Fibroblast of skin of right biceps (primary cell): ENCODE data around the gene ISG20L2.

Source experiments
- DNase-seq: peaks from one replicate; pipeline ENCODE4 v3.0.0-alpha.2; 2013

The ISG20L2 gene

GRCh38 chr1:156752843-156753482, 24.4 kb upstream of the ISG20L2 start:
- no peak for DNase-seq

- peak; percentile 98 for DNase-seq
Measured at GRCh38 chr1:156751757-156752481, 23.4 kb upstream of the ISG20L2 start.

GRCh38 chr1:156751451-156751756, 22.8 kb upstream of the ISG20L2 start, which contains the start of gene HDGF:
HDGF (minus strand) TSS chr1:156751675; CDS start chr1:156751429, 246 bp downstream.
- DNase-seq: no peak

GRCh38 chr1:156750711-156751450, 22.3 kb upstream of the ISG20L2 start:
- DNase-seq: peak; percentile 36

DNA sequence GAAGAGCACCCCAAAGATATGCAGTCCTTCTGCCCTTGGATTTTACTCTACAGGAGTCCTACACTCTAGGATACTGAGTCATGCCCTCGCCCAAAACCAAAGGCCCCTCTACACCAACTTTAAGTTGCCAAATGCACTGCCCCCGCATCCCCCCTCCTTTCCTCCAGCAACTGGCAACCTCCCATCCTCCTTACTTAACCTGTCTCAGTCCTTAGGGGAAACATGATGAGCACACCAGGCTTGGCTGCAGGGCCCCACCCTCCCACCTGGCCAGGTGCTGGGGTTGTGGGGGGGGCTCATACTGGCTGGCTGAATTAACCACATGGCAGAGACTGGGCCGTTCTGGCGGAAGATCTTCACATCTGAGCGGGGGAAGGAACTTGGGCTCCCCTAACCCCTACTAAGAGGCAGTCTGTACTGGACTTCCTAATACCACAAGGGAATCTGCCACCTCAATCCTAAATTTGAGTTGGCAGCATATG, 21.7 kb upstream of the ISG20L2 start:
- peak; percentile 33 for DNase-seq

DNA sequence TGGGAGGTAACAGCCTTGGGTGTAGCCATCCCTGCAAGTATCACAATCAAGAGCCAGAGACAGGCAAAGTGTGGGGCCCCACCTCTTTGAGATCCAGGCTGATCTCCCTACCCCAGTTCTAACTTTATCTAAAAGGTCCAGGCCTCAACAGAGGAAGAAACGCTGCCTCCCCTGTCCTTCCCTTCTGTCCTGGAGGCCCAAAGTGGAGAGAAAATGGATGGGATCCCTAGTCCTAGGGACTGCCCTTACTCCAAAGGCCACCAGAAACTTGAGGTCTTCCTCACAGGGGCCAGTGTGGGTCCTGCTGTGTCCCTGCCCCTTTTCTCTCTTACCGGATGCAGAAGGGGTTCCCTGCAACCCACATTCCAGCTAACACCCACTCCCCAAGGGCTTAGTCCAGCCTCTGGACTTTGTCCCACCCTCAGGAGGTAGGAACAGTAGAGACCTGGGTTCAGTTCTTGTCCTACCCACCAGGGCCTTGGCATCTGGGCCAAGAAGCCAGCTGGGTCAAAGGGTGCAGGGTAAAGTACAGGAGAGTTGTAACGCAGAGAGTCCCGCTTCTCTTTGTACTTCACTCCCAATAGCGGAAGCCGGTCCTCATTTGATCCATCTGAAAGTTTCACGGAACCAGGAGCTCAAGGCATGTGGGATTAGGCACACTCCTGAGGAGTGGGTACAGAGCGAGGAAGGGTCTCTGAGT, 21.0 kb upstream of the ISG20L2 start:
- no peak for DNase-seq

- peak; percentile 64 for DNase-seq
Measured at GRCh38 chr1:156748670-156749418, 20.3 kb upstream of the ISG20L2 start.

DNA sequence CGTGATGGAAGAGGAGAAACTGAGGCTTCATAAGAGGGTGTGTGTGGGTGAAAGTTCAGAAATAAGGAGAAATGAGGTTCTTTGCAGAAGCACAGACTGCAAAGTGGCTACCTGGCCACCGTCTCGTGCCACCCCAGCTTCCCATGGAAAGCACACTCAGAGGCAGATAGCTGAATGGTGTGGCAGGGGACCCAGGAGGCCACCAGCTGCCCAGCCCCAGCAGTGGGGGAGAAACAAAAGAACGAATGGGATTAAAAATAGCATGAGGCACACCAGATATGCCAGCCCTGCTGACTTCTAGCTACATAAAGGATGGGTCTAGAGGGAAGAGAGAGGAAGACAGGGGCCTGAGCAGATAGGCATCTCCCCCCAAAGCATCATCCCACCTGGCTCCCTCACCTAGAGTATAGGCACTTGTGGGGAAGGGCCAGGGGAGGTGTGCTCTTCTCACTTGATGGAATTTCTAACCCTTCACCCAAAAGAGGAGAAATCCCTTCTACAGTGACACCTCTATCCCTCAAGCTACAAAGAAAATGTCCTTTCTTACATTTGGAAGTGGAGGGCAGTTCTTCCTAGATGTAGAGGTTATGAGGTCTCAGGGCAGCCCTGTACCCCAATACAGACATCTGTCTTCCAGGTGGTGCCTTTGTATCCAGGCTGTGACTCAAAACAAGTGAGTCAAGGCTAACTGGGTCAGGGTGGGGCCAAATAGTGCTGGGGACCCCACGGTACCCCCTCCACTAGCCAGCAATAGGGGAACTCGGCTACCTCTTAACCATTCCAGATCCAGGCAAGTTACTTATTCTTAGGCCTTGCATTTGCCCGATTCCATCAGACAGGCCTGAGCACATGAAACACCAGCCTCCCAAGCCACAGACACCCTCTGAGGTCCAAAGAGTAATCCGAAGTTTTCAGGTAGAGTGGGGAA, 19.4 kb upstream of the ISG20L2 start:
- peak; percentile 33 for DNase-seq

DNA sequence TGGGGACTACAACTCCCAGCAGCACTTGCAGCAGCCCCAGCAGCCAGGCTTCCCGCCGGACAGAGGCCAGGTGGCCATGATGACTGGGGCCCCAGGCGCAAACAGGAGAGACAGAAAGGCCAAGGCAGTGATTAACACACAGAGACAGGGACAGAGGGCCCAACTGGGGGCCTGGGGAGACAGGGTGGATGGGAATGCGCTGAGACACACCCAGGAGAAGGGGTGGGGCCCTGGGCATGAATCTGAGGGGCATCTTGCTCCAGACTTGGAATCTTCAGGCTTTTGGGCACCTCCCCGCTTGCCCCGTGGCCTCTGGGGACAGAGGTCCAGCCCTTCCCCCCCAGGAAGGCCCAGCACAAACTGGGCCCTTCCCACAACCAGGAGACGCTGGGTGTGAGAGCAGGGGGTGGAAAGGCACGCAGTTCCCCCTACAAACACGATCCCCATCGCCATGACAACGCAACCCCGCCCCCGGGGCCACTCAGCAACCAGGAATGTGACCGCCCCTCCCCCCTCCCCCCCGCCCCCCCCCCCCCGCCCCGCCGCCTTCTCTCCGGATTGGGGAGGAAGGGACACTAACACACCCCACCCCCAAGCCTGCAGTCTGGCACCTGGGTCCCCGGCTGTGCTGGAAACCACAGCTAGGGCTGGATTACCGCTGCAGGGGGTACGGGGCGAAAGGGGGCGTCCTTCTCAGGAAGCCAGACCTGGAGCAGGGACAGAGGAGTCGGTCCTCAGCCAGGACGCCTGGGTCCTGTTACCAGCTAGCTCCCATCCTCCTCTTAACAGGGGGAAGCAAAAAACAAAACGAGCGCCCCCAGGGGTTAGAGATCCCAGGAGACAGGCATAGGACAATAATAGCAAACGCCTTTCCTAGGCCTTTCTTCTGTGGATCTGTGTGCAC, 18.4 kb upstream of the ISG20L2 start:
- DNase-seq: peak; percentile 97

DNA sequence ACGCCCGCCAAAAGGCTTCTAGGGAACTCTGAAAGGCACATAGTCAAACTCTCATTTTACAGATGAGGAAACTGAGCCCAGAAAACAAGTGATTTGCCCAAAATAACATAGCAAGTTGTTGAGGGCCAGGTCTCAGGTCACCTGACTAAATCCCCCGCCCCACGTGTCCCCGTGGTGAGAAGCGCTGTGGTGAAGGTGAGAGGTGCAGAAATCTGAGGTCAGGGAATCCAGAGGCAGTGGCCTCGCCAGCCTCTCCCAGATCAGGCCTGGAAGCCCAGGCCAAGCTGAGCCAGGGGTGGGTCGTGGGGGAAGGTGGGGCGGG, 17.8 kb upstream of the ISG20L2 start:
- no peak for DNase-seq

DNA sequence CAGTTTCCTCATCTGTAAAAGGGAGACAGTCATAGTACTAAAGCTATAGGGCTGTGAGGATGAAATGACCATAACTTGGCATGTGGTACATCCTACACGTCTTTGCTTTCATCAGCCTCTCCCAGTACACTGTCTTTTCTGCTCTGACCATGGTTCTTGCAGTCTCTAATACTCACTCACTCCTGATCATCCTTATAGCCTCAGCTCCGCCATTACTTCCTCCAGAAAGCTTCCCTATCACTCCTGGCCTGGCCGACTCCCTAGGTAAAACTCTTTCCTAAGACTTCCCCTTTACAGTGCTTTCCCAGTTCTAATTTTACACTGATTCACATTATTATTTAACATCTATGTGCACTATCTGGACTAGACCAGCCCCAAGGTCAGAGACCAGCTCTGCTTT, 17.3 kb upstream of the ISG20L2 start:
- DNase-seq: no peak

- no peak for DNase-seq
Measured at GRCh38 chr1:156744786-156745419, 16.3 kb upstream of the ISG20L2 start.

DNA sequence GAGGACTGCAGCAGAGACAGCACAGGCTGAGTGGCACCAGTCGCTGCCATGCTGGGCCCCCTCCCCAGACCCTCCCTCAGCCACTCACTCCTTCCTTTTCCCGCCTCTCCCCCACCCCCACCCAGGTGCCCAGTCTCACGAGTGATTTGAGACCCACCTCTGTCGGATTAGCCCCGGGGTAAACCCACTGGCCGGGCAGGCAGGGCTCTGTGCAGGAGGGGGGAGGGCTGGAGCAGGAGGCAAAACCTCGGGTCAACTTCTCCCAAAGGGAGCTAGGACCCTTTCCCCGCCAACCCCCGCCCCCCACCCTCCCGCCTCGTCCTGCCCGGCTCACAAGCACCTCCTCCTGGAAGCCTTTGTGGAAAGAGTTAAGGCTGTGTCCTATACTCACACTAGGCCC, 15.8 kb upstream of the ISG20L2 start:
- DNase-seq: no peak

DNA sequence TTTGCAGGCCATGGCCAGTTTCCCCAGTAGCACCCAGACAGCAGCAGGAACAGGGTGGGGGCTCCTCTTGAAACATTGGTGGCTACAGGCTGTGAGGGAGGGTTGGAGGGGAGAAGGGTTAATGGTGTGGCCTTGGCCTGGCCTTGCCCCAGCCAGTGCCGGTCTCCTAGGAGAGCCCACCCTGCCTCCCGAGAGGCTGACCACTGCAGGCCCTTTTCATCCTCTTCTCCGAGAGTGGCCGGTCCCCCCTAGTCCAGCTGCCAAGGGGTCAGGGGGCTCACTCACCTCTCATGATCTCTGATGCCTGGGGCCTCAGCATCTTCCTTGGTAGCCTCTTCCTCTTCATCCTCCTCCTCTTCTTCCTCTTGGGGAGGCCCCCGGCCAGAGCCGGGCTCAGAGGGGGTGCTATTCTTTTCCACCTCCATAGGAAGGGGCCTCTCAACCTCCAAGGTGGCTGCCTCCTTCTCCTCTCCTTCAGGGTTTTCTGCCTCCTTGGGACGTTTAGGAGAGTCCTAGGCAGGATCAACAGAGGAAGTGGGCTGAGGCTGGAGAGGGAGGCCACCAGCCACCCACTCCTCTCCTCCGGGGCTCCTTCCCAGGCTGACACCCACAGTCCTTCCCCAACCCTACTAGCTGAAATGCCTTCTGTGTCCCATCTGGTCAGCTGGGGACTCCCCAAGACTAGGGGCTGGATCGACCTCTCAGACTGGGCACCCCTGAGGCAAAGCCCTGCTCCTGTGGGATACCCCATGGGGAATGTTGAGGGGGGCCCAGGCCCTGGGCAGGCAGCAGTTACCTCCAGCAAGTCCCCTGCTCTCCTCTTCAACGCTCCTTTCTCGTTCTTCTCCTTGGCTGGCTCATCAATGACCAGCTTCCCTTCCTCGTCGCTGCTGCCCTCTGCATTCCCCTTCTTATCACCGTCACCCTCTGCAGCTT, 15.1 kb upstream of the ISG20L2 start:
- DNase-seq: no peak

DNA sequence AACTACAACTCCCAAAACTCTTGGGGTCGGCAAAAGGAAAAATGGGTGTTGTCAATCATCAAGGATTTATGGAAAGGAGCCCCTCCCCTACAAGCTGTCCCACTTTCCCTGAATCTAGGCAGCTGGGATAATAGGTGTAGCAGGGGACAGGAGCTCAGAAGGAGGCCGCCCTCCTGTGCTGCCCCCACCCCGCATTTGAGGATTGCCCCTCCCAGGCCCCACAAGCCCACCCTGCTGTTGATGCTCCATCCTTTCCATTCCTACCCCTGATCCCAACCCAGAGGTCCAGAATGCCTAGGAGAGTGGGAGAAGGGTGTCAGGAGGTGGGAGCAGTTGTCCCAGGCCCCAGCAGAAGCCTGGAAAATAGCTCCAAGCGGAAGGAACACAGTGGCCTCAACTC, 14.2 kb upstream of the ISG20L2 start:
- no peak for DNase-seq

GRCh38 chr1:156742017-156742416, 13.5 kb upstream of the ISG20L2 start:
- no peak for DNase-seq

DNA sequence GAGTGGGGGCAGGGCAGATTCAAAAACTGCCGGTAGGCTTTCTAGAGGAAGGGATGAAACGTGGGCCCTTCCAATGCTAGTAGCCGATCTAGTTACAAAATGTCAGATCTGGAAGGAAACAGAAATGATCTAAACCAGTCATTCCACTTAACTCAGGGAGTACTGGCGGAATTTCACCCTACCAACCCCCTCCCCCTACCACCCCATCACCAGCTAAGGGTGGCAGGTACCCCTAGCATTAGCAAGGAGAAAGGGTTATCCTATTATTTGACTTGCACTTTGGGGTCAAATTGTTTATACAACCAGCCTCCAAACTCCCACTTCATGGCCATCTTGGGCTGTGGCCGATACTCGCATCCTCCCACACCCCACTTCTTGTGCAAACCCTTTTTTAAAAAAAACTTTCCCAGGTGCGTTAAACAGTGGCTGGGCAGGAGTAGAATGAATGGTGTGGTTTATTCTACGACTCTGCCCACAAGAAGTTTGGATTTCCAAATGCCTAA, 13.0 kb upstream of the ISG20L2 start:
- DNase-seq: no peak

DNA sequence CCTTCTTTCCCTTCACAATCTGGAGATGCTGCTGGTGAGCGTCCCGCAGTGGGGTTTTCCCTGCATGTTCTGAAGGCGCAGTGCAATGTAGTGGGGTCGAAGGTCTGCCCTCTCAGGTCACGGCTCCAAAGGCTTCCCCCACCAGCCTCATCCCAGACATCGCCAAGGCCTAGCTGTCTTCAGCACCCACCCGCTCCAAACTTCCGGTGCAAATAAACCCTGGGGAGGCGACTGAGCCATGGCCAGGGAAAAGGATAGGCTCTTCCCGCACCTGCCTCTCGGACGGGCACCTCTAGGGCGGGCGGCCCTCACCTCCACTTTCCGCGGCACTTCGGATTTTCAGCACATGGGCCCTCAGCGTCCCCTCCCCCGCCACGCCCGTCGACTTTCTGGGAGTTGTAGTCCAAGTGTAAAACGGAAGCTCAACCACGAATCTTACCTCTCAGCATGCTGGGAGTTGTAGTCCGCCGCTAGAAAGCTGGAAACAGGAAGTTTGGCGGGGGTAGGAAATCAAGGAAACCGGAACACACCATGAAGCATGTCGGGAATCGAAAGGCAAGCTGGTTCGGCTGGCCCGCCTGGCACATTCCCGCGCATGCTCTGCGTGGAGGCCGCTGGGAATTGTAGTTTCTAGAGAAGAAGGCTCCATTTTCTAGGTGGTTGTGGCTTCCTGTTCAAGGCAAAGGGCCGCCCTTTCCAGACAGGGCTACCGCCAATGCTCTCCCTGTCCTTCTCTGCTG, 12.3 kb upstream of the ISG20L2 start, which contains the start of gene MRPL24:
Gene MRPL24, minus strand, starts transcription at position 348 of the 740 bp plus-strand sequence. CDS start 2,384 bp downstream, outside the sequence.
- peak; percentile 100 for DNase-seq
